Measurements from ENCODE around the gene C11orf91. TPM values are rescaled to one million over a fixed set of nuclear protein-coding genes. Genes with fewer than 3 reads are reported as not detected.
"Not testable (repeated sequence)": the region's sequence is repeated elsewhere in the genome, so short reads cannot be mapped to it uniquely, and the experiment has no call there.

Gene C11orf91
- total RNA-seq, 1 experiment from 2014 or later = not detected

DNA sequence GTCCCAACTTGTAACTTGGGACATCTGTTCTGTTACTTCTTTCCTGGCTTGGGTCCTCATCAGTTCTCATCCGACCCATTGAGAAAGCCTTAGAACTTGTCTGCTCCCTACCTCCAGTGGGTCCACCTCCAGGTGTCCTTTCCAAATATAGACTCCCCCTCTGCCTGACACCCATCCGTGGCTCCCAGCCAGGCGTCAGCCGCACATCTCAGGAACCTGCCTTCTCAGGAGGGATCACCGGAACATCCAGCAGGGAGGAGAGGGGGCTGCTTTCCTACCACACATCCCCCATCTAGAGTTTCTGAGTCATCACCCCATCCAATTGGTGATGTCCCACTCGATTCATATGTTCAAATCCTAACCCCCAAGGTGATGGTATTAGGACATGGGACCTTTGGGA is 36.5 kb downstream of the C11orf91 start:
- no peaks in the 10 kb centered on the region for H3F3A ChIP-seq (ENCODE audit: insufficient read depth, low read depth)
- no peaks in the 10 kb centered on the region for H4K20me1 ChIP-seq (ENCODE audit: insufficient read depth)
- CTCF ChIA-PET = no interaction called here
- H2AFZ ChIP-seq = no peak overlapping the region
- H3K27me3 ChIP-seq (ENCODE audit: insufficient read depth, low read depth) = no peaks in the 10 kb centered on the region
- H3K9me2 ChIP-seq (ENCODE audit: insufficient read depth) = no peaks in the 10 kb centered on the region
- intact Hi-C loops (cut with micrococcal nuclease; ENCODE audit: unreplicated experiment) = no loop called here
- no peaks in the 10 kb centered on the region for H3K79me2 ChIP-seq (ENCODE audit: low read depth)
- no peak overlapping the region for H3K27ac ChIP-seq
- no peaks in the 10 kb centered on the region for H3K36me3 ChIP-seq (ENCODE audit: low read depth)
- TF ChIP-seq CTCF (conservative IDR thresholded peaks at IDR 0.05) = no peak
- TF ChIP-seq EZH2 (IDR thresholded peaks at IDR 0.05; ENCODE audit: low read depth) = no peak
- H3K4me3 ChIP-seq = no peak overlapping the region
- H3K9me3 ChIP-seq (ENCODE audit: insufficient read depth, low read depth) = no peaks in the 10 kb centered on the region
- POLR2A ChIA-PET (ENCODE audit: unreplicated experiment) = no interaction called here
- no peak for DNase-seq
- H3K4me1 ChIP-seq (replicated peaks; ENCODE audit: insufficient read depth) = no peaks in the 10 kb centered on the region
- no peak overlapping the region for H3K4me2 ChIP-seq
- no TSS peak for BruUV-seq (replicated peaks)

- Histone ChIP-seq H3K27ac (no peak overlapping the region), H3K79me2 (ENCODE audit: low read depth) (no peaks in the 10 kb centered on the region), H3K4me1 (replicated peaks; ENCODE audit: insufficient read depth) (no peaks in the 10 kb centered on the region), H3K4me3 (no peak overlapping the region), H3K9me2 (ENCODE audit: insufficient read depth) (no peaks in the 10 kb centered on the region), H3F3A (ENCODE audit: insufficient read depth, low read depth) (no peaks in the 10 kb centered on the region), H3K9me3 (ENCODE audit: insufficient read depth, low read depth) (no peaks in the 10 kb centered on the region), H4K20me1 (ENCODE audit: insufficient read depth) (no peaks in the 10 kb centered on the region), H3K36me3 (ENCODE audit: low read depth) (no peaks in the 10 kb centered on the region), H3K4me2 (no peak overlapping the region), H3K27me3 (ENCODE audit: insufficient read depth, low read depth) (no peaks in the 10 kb centered on the region), H2AFZ (no peak overlapping the region)
- DNase-seq = no peak
- ChIA-PET CTCF (interaction anchor here (0.6 kb wide), 1 partner anchor 764 kb away, joined by 5 read pairs; no protein-coding TSS in a partner anchor), POLR2A (ENCODE audit: unreplicated experiment) (no interaction called here)
- intact Hi-C loops (cut with micrococcal nuclease; ENCODE audit: unreplicated experiment) = no loop called here
- no TSS peak for BruUV-seq (replicated peaks)
- TF ChIP-seq EZH2 (IDR thresholded peaks at IDR 0.05; ENCODE audit: low read depth) = no peak
- TF ChIP-seq CTCF (conservative IDR thresholded peaks at IDR 0.05) = no peak
Measured at GRCh38 chr11:33663121-33663520, 37.5 kb downstream of the C11orf91 start.

DNA sequence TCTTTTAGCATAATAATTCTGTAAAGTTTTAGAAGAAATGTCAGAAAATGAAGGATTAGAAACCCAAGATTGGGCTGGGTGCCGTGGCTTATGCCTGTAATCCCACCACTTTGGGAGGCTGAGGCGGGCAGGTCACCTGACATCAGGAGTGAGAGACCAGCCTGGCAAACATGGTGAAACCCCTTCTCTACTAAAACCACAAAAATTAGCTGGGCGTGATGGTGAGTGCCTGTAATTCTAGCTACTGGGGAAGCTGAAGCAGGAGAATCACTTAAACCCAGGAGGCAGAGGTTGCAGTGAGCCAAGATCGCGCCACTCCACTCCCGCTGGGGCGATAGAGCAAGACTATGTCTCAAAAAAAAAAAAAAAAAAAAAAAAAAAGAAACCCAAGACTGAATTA is 39.1 kb downstream of the C11orf91 start:
- DNase-seq; H3K9me2 ChIP-seq (ENCODE audit: insufficient read depth); POLR2A ChIA-PET (ENCODE audit: unreplicated experiment); H2AFZ ChIP-seq; H3K79me2 ChIP-seq (ENCODE audit: low read depth); H3K4me1 ChIP-seq (replicated peaks; ENCODE audit: insufficient read depth); intact Hi-C loops (cut with micrococcal nuclease; ENCODE audit: unreplicated experiment); H4K20me1 ChIP-seq (ENCODE audit: insufficient read depth); H3K27me3 ChIP-seq (ENCODE audit: insufficient read depth, low read depth); H3F3A ChIP-seq (ENCODE audit: insufficient read depth, low read depth); H3K27ac ChIP-seq; H3K36me3 ChIP-seq (ENCODE audit: low read depth); H3K9me3 ChIP-seq (ENCODE audit: insufficient read depth, low read depth); H3K4me2 ChIP-seq; BruUV-seq (replicated peaks); H3K4me3 ChIP-seq; CTCF ChIA-PET: not testable (repeated sequence)

DNA sequence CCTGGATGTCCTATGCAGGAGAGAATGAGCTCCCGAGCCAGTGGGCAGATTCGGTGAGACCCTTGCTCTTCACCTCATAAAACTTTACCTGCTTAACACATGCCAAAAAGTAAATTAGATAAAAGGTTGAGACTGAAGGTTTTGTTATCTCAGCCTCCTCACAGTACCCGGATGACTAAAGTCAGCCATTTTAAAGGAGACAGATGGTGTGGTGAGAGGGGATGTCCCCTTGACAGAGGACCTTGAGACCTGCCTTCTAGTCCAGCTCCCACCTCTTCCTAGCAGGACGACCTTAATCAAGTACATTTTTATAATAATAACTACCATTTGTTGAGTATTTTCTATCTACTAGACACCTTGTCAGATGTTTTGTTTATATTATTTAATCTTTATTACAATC is 39.7 kb downstream of the C11orf91 start:
- H3K9me2 ChIP-seq (ENCODE audit: insufficient read depth) = no peaks in the 10 kb centered on the region
- no peaks in the 10 kb centered on the region for H4K20me1 ChIP-seq (ENCODE audit: insufficient read depth)
- H3K4me2 ChIP-seq = no peak overlapping the region
- no peak for TF ChIP-seq EZH2 (IDR thresholded peaks at IDR 0.05; ENCODE audit: low read depth)
- ChIA-PET CTCF (no interaction called here), POLR2A (ENCODE audit: unreplicated experiment) (no interaction called here)
- BruUV-seq (replicated peaks) = no TSS peak
- no peaks in the 10 kb centered on the region for H3K79me2 ChIP-seq (ENCODE audit: low read depth)
- no peak overlapping the region for H3K4me3 ChIP-seq
- no peaks in the 10 kb centered on the region for H3K4me1 ChIP-seq (replicated peaks; ENCODE audit: insufficient read depth)
- no peaks in the 10 kb centered on the region for H3F3A ChIP-seq (ENCODE audit: insufficient read depth, low read depth)
- no peaks in the 10 kb centered on the region for H3K9me3 ChIP-seq (ENCODE audit: insufficient read depth, low read depth)
- no peak for DNase-seq
- H3K27me3 ChIP-seq (ENCODE audit: insufficient read depth, low read depth) = no peaks in the 10 kb centered on the region
- intact Hi-C loops (cut with micrococcal nuclease; ENCODE audit: unreplicated experiment) = no loop called here
- H2AFZ ChIP-seq = no peak overlapping the region
- H3K27ac ChIP-seq = no peak overlapping the region
- no peaks in the 10 kb centered on the region for H3K36me3 ChIP-seq (ENCODE audit: low read depth)
